ES-I3 (cell line): ENCODE measurements around the gene CAPN8.

Source experiments
- H3K36me3 ChIP-seq: 2 replicates; pipeline ENCODE4 v1.6.1; 2013; ENCODE audit warnings: mild to moderate bottlenecking, low read length, control low read depth, moderate library complexity; ENCODE audit not compliant: insufficient read depth
- H3K4me1 ChIP-seq: 2 replicates; pipeline ENCODE4 v1.6.1; 2013; ENCODE audit warnings: mild to moderate bottlenecking, control low read depth, low read length; ENCODE audit not compliant: insufficient read depth
- H3K9ac ChIP-seq: 2 replicates; pipeline ENCODE4 v1.6.1; 2013; ENCODE audit warnings: low read depth, mild to moderate bottlenecking, low read length, moderate library complexity
- H3K9me3 ChIP-seq: 2 replicates; pipeline ENCODE4 v1.6.1; 2013; ENCODE audit warnings: mild to moderate bottlenecking, low read length, moderate library complexity; ENCODE audit not compliant: control insufficient read depth, insufficient read depth

The CAPN8 gene

GRCh38 chr1:223707256-223708000, 41.9 kb upstream of the CAPN8 start:
- H3K36me3 ChIP-seq: no peaks in the 10 kb centered on the region
- peaks cover 37% of the 10 kb centered on the region for H3K4me1 ChIP-seq
- no peaks in the 10 kb centered on the region for H3K9me3 ChIP-seq
- no peak overlapping the region for H3K9ac ChIP-seq

- Histone ChIP-seq H3K9ac (no peak overlapping the region), H3K36me3 (no peaks in the 10 kb centered on the region), H3K4me1 (peaks cover 38% of the 10 kb centered on the region), H3K9me3 (no peaks in the 10 kb centered on the region)
Observed at GRCh38 chr1:223706077-223706973, 40.8 kb upstream of the CAPN8 start.

DNA sequence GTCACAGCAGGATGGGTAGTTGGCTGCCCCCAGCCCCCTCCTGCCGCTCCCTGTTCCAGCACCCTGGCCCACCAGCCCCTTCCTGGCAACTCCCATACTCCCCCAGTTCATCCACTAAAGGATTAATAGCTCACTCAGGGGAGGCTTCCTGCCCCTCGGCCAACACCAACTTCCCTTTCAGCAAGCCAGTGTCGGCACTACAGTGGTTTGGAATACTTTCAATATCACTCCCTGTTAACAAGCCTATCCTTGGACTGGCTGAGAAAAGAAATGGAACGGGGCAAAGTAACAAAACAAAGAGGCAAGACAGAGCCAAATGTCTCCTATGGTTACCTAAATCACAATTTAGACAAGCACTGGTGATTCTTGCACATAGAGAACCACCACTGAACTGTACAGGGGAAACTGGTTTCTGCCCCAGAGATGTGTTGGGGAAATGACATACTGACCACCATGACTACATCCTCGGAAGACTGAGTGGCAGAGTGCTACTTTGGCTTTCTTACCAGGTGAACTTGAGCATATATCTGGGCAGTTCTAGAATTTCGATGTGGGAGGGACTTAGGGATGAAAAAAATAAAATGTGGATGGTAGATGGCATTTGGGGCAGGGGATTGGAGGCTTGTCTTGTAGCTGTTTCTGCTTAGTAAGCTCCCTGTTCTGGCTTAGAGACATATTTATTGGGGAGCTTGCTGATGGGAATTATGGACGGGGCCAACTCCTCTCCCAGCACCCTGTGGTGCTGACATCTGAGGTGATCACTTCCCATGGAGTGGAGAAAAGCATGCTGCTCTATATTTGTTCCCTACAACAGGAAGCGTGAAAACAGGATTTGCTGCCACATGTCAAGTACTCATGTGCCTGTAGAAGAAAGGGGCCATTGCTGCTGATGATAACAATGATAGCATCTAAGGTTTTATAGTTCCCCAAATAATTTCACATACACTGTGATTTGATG, 39.7 kb upstream of the CAPN8 start:
- Histone ChIP-seq H3K9me3 (no peaks in the 10 kb centered on the region), H3K9ac (no peak overlapping the region; the same call in 1 of the 2 replicates), H3K36me3 (no peaks in the 10 kb centered on the region), H3K4me1 (peaks cover 40% of the 10 kb centered on the region)

DNA sequence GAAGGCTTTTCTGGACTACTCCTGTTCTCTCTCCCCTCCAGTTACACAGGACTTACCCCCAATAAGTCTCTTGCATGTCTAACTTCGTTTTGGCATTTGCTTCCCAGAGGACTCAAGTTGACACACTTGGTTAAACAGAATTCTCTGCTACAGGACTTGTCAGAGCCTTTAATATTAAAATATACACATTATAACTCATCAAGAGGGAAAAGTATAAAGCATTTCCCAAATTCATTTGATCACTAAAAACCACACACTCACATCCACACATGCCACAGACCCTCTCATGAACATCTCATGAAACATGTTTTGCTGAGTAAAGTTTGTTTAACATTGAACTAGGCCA, 38.1 kb upstream of the CAPN8 start:
- no peaks in the 10 kb centered on the region for H3K36me3 ChIP-seq
- H3K9me3 ChIP-seq: no peaks in the 10 kb centered on the region
- no peak overlapping the region for H3K9ac ChIP-seq
- H3K4me1 ChIP-seq: peaks cover 38% of the 10 kb centered on the region

- no peaks in the 10 kb centered on the region for H3K36me3 ChIP-seq
- peaks cover 37% of the 10 kb centered on the region for H3K4me1 ChIP-seq
- H3K9ac ChIP-seq: no peak overlapping the region
- no peaks in the 10 kb centered on the region for H3K9me3 ChIP-seq
Observed at GRCh38 chr1:223702735-223703667, 37.5 kb upstream of the CAPN8 start.

DNA sequence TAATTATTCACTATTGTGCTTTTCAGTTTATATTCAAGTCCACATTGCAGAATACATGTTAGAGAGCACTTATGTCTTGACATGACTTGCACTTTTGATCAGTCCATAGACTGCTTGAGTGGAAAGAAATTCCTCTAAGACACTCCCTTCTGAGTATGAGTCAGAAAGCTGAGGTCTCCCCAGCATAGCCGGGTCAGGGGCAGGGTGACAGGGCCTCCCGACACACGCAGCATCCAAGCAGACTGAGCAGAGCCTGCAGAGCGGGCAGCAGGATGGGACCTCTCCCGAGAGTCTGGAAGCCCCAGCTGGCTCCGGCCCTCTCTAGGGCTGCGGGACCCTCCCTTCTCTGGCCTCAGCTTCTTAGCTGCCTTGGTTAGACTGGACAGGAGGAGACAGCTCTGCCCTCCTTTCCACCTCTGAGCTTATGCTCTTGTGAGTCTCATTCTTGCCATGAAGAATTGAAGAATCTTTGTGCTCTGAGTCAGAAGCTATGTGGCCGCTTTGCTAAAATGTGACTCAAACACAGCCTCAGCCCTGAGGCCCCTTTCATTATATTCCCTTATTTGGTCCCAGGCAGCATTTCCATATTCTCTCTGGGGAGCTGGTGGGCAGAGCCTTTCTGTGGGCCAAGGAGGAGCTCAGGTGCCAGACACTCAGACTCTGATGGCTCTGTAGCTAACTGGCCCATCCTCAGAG, 35.6 kb upstream of the CAPN8 start:
- Histone ChIP-seq H3K9ac (0 out of 2 replicates have a peak overlapping the region, but pooled peaks have one; percentile 3), H3K9me3 (no peaks in the 10 kb centered on the region), H3K4me1 (peaks cover 20% of the 10 kb centered on the region), H3K36me3 (no peaks in the 10 kb centered on the region)

GRCh38 chr1:223700388-223700918, 35.0 kb upstream of the CAPN8 start:
- Histone ChIP-seq H3K9me3 (no peaks in the 10 kb centered on the region), H3K36me3 (no peaks in the 10 kb centered on the region), H3K9ac (0 out of 2 replicates have a peak overlapping the region, but pooled peaks have one; percentile 3), H3K4me1 (peaks cover 19% of the 10 kb centered on the region)

GRCh38 chr1:223695941-223696340, 30.4 kb upstream of the CAPN8 start:
- Histone ChIP-seq H3K36me3 (no peaks in the 10 kb centered on the region), H3K9ac (no peak overlapping the region), H3K4me1 (peaks cover 10% of the 10 kb centered on the region), H3K9me3 (no peaks in the 10 kb centered on the region)

DNA sequence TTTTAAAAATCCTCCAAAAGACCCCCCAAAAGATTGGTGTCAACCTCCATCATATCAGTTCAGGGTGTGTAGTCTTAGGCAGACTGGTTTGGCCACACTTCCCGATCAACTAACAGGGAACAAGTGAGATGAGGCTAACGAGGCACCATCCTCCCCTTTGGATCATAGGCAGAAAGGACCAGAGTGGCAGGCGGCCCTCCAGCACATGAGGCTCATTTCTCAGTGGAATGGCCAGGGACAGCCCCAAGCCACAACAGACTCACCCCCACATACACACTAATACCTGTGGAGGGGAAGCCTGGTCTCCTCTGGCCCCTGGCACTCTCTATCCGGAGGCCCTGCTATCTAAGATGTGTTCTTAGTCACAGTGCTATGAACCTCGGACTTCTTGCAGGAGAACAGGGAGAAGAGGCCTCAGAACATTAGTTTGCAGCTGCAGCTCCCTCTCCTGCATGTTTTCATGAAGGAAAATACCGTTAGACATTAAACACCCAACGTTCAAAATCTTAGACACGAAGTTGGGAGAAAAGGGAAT, 29.6 kb upstream of the CAPN8 start:
- no peak overlapping the region for H3K9ac ChIP-seq
- H3K36me3 ChIP-seq: no peaks in the 10 kb centered on the region
- no peaks in the 10 kb centered on the region for H3K9me3 ChIP-seq
- H3K4me1 ChIP-seq: peaks cover 1% of the 10 kb centered on the region; the same call in 1 of the 2 replicates

DNA sequence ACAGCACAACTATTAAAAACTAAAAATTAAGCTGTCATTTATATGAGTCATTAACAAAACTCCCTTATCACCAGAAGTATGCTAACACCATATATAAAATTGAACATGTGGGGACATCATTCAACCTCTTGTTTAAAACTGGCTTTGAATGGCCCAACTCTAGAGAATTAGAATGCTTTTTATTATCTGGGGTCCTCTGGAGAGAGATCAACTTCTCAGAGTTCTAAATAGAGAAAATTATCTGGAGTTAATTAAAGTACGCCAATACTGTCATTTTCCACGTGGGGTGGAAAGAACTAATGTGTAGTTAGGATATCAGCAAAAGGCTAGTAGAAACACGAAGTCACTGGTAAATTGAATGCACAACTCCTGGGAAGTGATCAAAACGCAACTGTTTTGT, 25.6 kb upstream of the CAPN8 start:
- H3K36me3 ChIP-seq: no peaks in the 10 kb centered on the region
- H3K9ac ChIP-seq: no peak overlapping the region
- H3K9me3 ChIP-seq: no peaks in the 10 kb centered on the region
- no peaks in the 10 kb centered on the region for H3K4me1 ChIP-seq

DNA sequence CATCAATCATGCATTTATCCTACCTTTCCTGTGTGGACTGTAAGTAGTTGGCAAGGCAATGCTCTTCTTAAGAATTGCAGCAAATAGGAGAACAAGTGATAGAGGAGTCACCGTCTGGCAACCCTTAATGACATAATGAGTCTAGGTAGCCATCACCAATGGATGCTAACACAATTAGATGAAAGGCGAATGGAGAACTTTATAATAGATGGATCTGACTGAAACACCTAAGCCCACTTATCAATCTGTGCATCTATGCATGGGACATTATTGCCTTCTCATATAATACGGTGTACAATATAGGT, 18.9 kb upstream of the CAPN8 start:
- no peaks in the 10 kb centered on the region for H3K4me1 ChIP-seq
- H3K9ac ChIP-seq: no peak overlapping the region
- no peaks in the 10 kb centered on the region for H3K36me3 ChIP-seq
- no peaks in the 10 kb centered on the region for H3K9me3 ChIP-seq

GRCh38 chr1:223683586-223684487, 18.3 kb upstream of the CAPN8 start:
- H3K4me1 ChIP-seq: no peaks in the 10 kb centered on the region
- no peaks in the 10 kb centered on the region for H3K9me3 ChIP-seq
- H3K36me3 ChIP-seq: no peaks in the 10 kb centered on the region
- H3K9ac ChIP-seq: no peak overlapping the region
